Right cardiac atrium (tissue), 5 donors: Measurements from ENCODE around the gene VSIR. TPM values are rescaled to one million over a fixed set of nuclear protein-coding genes. Genes with fewer than 3 reads are reported as not detected.
A peak's percentile ranks its signal among the peaks of the same experiment; 100 is the strongest.

Experiments
- ATAC-seq, 2 donors: fragments of 200-7000 bp; cut with Tn5 transposase; one replicate each; pipeline versions ENCODE4 v1.8.0 to v1.9.1; 2020; ENCODE audit warnings: moderate library complexity in 2 of 2, mild to moderate bottlenecking in 1 of 2
- DNase-seq, 3 donors: peaks; one replicate each; pipeline ENCODE4 v3.0.0-alpha.2; 2020
- H3K27ac ChIP-seq: one replicate; pipeline ENCODE4 v1.5.1; 2013; ENCODE audit warnings: mild to moderate bottlenecking, low read length, control low read depth, moderate library complexity
- H3K27me3 ChIP-seq: one replicate; pipeline ENCODE4 v1.6.1; 2013; ENCODE audit not compliant: control insufficient read depth, insufficient read depth
- H3K4me1 ChIP-seq: one replicate; pipeline ENCODE4 v1.6.1; 2013; ENCODE audit warnings: low read length; ENCODE audit not compliant: control insufficient read depth, insufficient read depth
- H3K4me3 ChIP-seq: one replicate; pipeline ENCODE4 v1.5.1; 2013; ENCODE audit warnings: low read length, control low read depth
- H3K9me3 ChIP-seq: one replicate; pipeline ENCODE4 v1.6.1; 2013; ENCODE audit warnings: low read length; ENCODE audit not compliant: control insufficient read depth
- WGBS: extraction: QIAGEN DNeasy Blood & Tissue Kit; methylation state at CpG from one replicate; pipeline ENCODE4 v1.1.7; 2013; 5-methylcytosine and 5-hydroxymethylcytosine counted together
- intact Hi-C, 4 donors: fragments of 100-400 bp; cut with DNase I; formaldehyde crosslinking; loops; one replicate each; pipeline versions ENCODE4 v1.11.0 to v1.14.0; 2022 to 2023
- polyA plus RNA-seq: library from polyadenylated mRNA; stranded (reverse); fragments of 200-250 nt; gene quantifications from one replicate; pipeline ENCODE4 v1.2.3, GENCODE V29; 2013
- total RNA-seq, 4 donors: library from RNA; stranded (reverse); fragmentation: NEBNext Ultra II Directional; extraction: Animal tissue kit (Norgen Biotek cat#: 25700); gene quantifications; one replicate each; pipeline ENCODE4 v1.2.1, GENCODE V29; 2021
- donor health status: healthy with polysubstance abuse.
- donor health status: DM: no; HTN: yes; CAD: no.
- donor health status: DM: no; HTN: no; CAD: no.
- donor health status: DM: no; HTN: yes; CAD: no; lungs with severe emphysema.
- donor health status: DM: yes; HTN: yes; CAD: no.

Gene VSIR
- total and polyA plus RNA-seq, 5 donors, result 29.3 to 55.1 (median 36.8) TPM

- Histone ChIP-seq H3K9me3 (no peaks in the 10 kb centered on the region), H3K27me3 (no peaks in the 10 kb centered on the region), H3K4me3 (no peak overlapping the region), H3K4me1 (peaks cover 8% of the 10 kb centered on the region), H3K27ac (no peak overlapping the region)
- 94% methylated on average over 3 of the region's 3 CpGs for WGBS
- no peak for ATAC-seq
- intact Hi-C loops, result no loop called here
- peak in 1 of 3 donors; percentile 33 for DNase-seq
These were observed 12.2 kb downstream of the VSIR start for GRCh38 chr10:71761105-71761511.

DNA sequence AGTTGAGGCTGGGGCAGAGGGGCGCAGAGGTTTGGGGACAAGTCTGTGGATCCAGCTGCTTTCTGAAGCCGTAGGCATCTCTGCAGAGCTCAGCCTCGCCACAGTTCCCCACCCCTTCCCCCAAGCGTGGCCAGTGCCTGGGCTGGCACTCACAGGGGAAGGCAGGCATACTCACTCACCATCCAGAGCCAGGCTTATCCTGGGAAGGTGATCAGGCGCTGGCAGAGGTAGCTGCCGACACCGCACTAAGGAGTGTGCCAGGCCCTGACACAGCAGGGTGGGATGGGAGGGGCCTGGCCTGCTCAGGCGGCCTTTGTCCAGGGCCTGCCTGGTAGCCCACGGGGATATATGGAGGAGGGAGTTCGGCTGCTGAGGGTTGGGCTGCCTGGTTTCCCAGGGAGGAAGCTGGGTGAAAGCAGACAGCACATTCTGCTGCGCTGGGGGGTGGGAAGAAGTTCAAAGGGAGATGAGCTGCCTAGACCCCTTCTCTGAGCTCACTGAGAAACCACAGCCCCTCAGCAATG lies 15.9 kb downstream of the VSIR start:
- Histone ChIP-seq H3K27ac (no peak overlapping the region), H3K27me3 (no peaks in the 10 kb centered on the region), H3K4me1 (peaks cover 2% of the 10 kb centered on the region), H3K9me3 (no peaks in the 10 kb centered on the region), H3K4me3 (no peak overlapping the region)
- ATAC-seq, result peak; percentile 23 to 27
- DNase-seq, result peak in 2 of 3 donors; percentile 47 to 60
- intact Hi-C loops, result no loop called here
- 64% methylated on average over 11 of the region's 11 CpGs for WGBS

DNA sequence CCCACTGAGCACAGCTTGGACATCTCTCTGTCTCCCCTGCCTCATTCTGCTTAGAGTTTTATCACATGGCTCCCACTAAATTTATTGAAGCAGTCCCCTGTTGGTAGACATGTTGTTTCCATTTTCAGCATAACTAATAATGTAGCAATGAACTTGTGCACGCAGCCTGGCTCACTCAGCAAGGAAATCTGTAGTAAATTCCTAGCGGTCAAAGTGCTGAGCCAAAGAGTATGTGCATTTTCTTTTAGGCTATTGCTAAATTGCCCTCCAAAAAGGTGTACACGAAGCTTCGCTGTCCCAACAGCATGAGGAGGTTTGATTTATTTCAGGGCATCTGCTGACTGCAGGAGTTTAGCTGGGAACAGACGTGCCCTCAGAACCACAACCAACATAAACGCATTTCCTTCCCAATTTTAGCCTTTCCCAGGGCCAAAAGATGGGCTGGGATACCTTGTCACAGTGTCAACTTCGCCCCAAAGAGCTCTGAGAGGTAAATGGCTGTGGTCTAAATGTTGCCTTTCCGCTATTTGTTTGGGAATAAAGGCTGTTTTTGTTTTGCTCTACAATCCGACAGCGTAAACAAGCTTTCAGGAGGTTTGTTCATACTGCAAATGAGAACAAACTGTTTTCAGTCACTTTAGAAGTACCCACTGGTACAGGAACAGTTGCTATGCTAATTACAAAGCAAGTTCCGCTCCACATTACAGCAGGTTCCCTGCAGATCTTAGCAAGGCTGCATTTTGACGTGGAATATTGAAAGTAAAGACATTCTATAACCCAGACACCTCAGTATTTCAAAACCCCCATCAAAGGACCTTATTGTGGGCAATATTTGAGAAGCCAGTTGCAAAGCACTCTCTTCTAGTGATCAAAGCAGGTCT lies 16.8 kb downstream of the VSIR start:
- 76% methylated on average over 12 of the region's 12 CpGs for WGBS
- Histone ChIP-seq H3K4me3 (no peak overlapping the region), H3K9me3 (no peaks in the 10 kb centered on the region), H3K4me1 (peaks cover 2% of the 10 kb centered on the region), H3K27ac (no peak overlapping the region), H3K27me3 (no peaks in the 10 kb centered on the region)
- ATAC-seq (no peak), DNase-seq (peak in 2 of 3 donors; percentile 4 to 6)
- intact Hi-C loops, result no loop called here

- Histone ChIP-seq H3K4me3 (no peak overlapping the region), H3K27me3 (no peaks in the 10 kb centered on the region), H3K27ac (no peak overlapping the region), H3K4me1 (peaks cover 2% of the 10 kb centered on the region), H3K9me3 (no peaks in the 10 kb centered on the region)
- ATAC-seq, result no peak
- intact Hi-C loops, result no loop called here
- DNase-seq, result peak in 2 of 3 donors; percentile 38 to 43
- 87% methylated on average over 16 of the region's 16 CpGs for WGBS
These were observed 18.0 kb downstream of the VSIR start for GRCh38 chr10:71755179-71755879.

- Histone ChIP-seq H3K9me3 (no peaks in the 10 kb centered on the region), H3K4me1 (peaks cover 2% of the 10 kb centered on the region), H3K27me3 (no peaks in the 10 kb centered on the region), H3K4me3 (no peak overlapping the region), H3K27ac (no peak overlapping the region)
- intact Hi-C loops, result no loop called here
- 69% methylated on average over 3 of the region's 3 CpGs for WGBS
- ATAC-seq (no peak), DNase-seq (no peak)
These were observed 18.8 kb downstream of the VSIR start for GRCh38 chr10:71754562-71754961.

- intact Hi-C loops, result no loop called here
These were observed 19.3 kb downstream of the VSIR start for GRCh38 chr10:71753960-71754505.

GRCh38 chr10:71753091-71753959 lies 20.0 kb downstream of the VSIR start:
- intact Hi-C loops, result no loop called here
- Histone ChIP-seq H3K4me1 (peaks cover 12% of the 10 kb centered on the region), H3K9me3 (no peaks in the 10 kb centered on the region), H3K4me3 (no peak overlapping the region), H3K27ac (no peak overlapping the region), H3K27me3 (no peaks in the 10 kb centered on the region)
- peak in 1 of 2 donors; percentile 4 for ATAC-seq
- 74% methylated on average over 15 of the region's 15 CpGs for WGBS
- peak; percentile 45 to 78 (median 76) for DNase-seq

More at GRCh38 chr10:71753960-71754505, 19.3 kb downstream of the VSIR start:
- ATAC-seq, result no peak
- Histone ChIP-seq H3K9me3 (no peaks in the 10 kb centered on the region), H3K27me3 (no peaks in the 10 kb centered on the region), H3K4me1 (peaks cover 7% of the 10 kb centered on the region), H3K27ac (no peak overlapping the region), H3K4me3 (no peak overlapping the region)
- 50% methylated on average over 8 of the region's 8 CpGs for WGBS
- DNase-seq, result peak in 2 of 3 donors; percentile 44 to 47

DNA sequence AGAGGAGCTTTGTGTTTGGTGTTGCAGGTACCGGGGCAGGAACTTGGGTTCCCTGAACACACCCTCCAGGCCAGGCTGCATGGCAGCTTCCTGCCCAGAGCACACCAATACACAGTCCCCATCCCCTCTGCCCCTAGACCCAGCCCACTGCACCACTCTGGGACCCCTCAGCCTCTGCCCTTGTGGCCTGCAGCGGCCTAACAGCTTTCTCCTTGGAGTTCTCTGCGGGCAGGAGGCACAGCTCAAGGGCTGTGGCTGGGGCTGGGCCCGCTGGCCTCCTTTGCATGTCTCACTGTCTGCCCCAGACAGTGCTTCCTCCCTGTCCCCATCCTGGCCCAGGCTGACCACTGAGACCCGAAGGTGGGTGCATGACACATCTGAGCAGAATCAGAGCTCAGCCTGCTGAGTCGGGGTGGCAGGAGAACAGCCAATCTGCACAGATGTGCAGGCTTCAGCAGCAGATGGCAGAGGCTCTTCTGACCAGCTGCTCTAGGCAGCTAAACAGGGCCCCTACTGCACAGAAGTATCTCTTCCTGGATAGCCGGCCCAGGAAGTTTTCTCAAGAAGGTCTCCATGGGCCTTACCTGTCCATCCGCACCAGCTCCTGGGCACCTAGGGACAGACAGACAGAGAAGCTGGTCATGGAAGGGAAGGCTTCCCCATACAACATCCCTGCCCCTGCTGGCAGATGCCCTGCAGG lies 20.8 kb downstream of the VSIR start:
- intact Hi-C loops, result no loop called here
- H3K4me1 ChIP-seq, result peaks cover 19% of the 10 kb centered on the region
- H3K9me3 ChIP-seq, result no peaks in the 10 kb centered on the region
- no peak for ATAC-seq
- no peak overlapping the region for H3K4me3 ChIP-seq
- WGBS, result 78% methylated on average over 8 of the region's 8 CpGs
- H3K27ac ChIP-seq, result no peak overlapping the region
- H3K27me3 ChIP-seq, result no peaks in the 10 kb centered on the region
- DNase-seq, result peak in 2 of 3 donors; percentile 37 to 49

GRCh38 chr10:71751515-71752224 lies 21.6 kb downstream of the VSIR start:
- Histone ChIP-seq H3K27ac (no peak overlapping the region), H3K4me1 (peaks cover 28% of the 10 kb centered on the region), H3K4me3 (no peak overlapping the region), H3K9me3 (no peaks in the 10 kb centered on the region), H3K27me3 (no peaks in the 10 kb centered on the region)
- ATAC-seq (no peak), DNase-seq (peak in 2 of 3 donors; percentile 27 to 46)
- intact Hi-C loops, result no loop called here
- 84% methylated on average over 14 of the region's 14 CpGs for WGBS
